ENCODE results near the gene UNC13A.

UNC13A gene

DNA sequence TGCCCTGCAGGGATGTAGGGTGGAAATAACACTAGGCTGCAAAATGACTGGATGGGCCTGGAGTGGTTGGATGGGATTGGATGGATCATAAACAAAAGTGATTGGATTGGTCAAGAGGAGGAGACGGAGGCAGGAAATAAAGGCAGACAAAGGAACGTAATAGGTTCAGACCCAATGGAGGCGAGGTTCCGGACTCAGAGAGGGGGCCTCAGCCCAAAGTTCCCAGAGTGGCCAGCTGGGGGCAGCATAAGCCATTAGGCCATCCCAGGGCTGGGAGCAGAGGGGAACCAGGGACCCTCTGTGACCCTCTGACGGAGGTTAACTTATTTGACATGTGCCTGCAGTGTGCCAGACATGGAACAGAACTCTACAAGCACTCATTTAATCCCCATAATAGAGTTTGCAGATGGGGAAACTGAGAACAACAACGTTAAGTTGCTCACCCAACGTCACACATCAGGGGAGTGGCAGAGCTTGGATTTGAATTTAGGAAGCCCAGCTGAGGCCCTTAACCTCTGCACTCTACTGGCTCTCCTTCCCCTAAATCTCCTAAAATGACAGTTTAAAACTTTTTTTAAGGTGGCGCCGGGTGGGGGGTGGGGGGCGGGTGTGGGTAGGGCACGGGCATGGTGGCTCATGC is 15.8 kb upstream of the UNC13A start:
- DNase-seq, result peak; percentile 14

GRCh38 chr19:17695198-17695597 is 7.0 kb upstream of the UNC13A start:
- DNase-seq, result no peak

DNA sequence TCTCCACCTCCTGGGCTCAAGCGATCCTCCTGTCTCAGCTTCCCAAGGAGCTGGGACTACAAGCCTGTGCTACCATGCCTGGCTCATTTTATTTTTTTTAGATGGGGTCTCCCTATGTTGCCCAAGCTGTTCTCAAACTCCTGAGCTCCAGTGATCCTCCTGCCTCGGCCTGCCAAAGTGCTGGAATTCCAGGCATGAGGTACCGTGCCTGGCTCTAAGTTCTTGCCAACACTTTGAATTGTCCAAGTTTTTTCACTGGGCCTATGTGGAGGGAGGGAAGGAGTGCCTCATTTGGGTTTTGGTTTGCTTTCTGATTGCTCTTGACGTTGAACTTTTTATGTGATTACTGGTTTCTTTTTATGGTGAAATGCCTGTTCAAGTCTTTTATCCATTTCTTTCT is 4.4 kb upstream of the UNC13A start:
- no peak for DNase-seq

DNA sequence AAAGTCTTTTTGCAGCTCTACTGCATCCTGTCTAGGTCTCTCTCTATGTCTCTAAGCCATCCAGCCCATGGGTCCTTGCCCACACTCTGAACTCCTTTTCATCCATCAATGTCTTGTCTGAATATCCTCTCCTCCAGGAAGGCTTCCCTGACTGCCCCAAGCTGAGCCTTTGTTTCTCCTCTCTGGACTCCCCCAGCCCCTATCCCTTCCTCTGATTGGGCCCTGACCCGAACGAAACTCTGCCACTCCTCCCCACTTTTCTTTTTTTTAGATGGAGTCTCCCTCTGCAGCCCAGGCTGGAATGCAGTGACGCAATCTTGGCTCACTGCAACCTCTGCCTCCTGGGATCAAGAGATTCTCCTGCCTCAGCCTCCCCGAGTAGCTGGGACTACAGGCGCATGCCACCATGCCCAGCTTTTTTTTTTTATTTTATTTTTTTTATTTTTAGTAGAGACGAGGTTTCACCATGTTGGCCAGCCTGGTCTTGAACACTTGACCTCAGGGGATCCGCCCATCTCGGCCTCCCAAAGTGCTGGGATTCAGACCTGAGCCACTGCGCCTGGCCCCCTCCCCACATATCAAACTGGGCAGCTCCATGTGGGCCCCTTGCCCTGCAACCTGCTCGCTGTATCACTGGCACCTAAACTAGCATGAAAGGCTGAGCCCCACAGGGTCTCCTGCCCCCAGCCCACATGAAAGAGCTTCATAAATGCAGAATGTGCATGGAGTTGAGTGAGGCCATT is 870 bp upstream of the UNC13A start:
- no peak for DNase-seq

DNA sequence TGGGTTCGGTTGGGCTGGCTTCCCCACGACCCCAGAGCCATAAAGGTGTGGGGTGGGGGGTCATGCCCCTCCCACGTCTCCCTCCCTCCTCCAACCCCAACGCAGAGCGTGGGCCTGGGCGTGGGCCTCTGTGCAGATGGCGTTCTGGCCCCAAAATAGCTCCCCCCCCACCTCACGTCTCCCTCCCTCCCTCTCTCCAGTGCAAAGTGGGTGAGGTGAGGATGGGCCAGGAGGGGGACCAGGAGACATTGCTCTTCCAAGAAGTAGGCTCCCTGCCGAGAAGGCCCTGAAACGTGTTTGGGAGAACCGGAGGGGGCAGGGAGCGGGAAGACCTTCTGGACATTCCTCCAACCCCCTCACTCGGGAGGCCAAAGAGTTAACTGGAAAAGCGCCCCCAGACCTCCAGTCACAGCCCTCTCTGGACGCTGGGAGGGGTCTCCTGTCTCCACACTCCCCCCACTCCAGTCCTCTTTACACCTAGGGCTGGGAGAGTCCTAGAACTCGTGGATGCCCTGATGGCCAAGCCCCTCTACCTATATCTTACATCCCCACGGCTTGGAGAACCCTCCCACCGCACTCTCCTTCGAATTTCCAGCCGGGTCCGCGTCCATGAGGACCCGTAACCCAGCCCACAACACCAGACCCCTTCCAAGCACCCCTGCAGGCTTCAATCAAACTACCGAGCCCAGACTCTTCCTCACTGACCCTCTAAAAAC is 855 bp downstream of the UNC13A start:
- no peak for DNase-seq

GRCh38 chr19:17686592-17687024 is 1.5 kb downstream of the UNC13A start:
- DNase-seq, result no peak

DNA sequence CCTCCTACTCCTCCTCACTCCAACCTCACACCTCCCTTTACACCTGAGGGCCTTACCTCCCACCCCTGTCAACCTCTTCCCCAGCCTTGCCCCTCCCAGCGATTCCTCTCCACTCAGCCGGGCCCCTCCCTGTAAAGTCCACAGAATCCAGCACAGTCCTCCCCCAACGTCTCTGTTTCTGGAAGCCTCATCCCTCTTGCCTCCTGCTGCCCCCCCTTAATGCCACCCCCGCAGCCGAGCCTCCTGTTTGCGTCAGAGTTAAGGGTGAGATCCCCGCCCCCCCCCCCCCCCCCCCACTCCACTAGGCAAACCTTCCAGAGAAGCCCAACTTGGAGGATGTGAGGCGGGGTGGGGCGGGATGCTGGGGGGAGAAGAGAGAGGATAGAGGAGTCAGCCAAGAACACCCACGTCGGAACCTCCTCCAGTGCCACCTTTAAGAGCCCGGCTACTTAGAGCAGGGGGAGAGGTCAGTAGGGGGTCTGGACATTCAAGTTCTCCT is 2.1 kb downstream of the UNC13A start:
- DNase-seq, result no peak

- no peak for DNase-seq
These were observed 2.6 kb downstream of the UNC13A start for GRCh38 chr19:17685451-17686022.

- DNase-seq, result no peak
These were observed 3.9 kb downstream of the UNC13A start for GRCh38 chr19:17684256-17684655.

GRCh38 chr19:17683078-17683477 is 5.1 kb downstream of the UNC13A start:
- DNase-seq, result no peak

GRCh38 chr19:17682273-17682672 is 5.9 kb downstream of the UNC13A start:
- DNase-seq, result no peak

DNA sequence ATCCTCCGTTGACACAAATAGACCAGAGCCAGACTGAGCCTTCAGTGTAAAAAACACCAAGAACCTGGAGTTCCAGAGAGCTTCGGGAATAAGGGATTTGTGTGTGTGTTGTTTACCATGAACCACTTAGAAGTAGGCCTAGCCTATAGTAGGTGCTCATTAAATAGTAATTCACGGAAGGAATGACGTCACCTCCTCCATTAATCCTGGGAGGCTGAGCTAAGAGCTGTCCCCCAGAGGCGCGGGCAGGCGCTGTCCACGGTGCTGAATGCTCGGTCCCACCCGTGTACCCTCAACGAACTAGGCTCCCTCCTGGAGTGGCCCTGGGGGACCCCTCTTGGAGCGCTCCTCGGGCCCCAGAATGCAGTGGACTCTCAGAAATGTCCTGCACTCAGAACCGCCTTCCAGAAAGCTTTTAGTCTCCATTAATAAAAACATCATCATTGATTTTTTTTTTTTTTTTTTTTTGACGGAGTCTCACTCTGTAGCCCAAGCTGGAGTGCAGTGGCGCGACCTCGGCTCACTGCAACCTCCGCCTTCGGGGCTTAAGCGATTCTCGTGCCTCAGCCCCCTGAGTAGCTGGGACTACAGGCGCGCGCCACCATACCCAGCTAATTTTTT is 6.5 kb downstream of the UNC13A start:
- DNase-seq, result no peak

DNA sequence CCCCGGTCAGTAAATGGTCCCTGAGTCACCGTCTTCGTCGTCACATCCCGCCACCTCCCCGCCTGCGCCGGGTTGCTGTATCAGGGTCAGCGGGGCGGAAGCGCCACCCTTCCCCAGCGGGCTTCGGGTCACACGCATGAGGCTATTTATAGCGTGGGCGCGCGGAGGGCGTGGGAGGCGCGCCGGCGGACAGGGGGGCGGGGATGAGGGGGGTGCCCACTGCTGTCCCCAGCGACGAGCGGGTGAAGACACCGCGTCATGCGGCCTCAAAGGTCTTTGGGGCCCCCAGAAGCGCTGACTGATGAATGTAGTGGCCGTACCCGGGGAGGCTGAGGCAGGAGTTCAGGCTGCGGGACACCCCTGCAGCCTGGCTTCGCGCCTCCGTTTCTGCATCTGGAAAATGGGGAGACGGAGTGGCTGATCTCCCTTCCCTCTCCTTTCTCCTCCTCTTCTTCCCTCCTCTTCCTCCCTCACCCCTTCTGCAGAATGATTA is 7.9 kb downstream of the UNC13A start:
- peak; percentile 18 for DNase-seq

DNA sequence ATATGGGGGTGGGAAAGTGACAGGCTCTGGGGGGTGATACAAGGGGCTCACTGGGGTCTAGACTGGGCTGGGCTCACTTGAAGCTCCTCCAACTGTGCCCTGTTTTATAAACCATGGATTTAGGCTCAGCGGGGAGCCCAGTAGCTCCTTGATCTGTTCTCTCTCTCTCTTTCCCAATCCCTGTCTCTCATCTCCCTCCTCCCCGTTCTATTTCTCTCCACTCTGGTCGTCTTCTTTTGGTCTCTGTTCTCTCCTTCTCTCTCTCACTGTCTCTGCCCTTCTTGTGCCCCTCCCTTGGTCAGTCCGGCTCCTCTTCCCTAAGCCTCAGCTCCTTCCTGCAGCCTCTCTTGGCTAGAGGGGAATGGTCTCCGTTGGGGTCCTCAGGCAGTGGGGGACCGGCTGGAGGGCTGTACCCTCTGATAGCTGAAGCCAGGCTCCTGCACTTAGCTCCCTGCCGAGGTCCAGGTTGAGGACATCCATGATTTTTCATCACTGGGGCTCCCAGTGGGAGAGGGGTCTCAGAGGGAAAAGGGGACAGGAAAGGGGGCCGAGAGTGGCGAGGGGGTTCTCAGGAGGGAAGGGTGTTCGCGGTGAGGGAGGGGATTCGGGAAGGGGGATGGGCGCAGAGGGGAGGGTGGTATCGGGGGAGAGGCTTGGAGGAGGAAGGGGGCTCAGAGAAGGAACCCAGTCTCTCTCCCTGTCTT is 8.5 kb downstream of the UNC13A start:
- DNase-seq, result no peak

- no peak for DNase-seq
These were observed 9.3 kb downstream of the UNC13A start for GRCh38 chr19:17678836-17679235.

- no peak for DNase-seq
These were observed 11.2 kb downstream of the UNC13A start for GRCh38 chr19:17677002-17677401.

GRCh38 chr19:17676295-17676694 is 11.9 kb downstream of the UNC13A start:
- no peak for DNase-seq

GRCh38 chr19:17673937-17674799 is 14.0 kb downstream of the UNC13A start:
- no peak for DNase-seq

GRCh38 chr19:17671906-17672305 is 16.2 kb downstream of the UNC13A start:
- DNase-seq, result no peak

DNA sequence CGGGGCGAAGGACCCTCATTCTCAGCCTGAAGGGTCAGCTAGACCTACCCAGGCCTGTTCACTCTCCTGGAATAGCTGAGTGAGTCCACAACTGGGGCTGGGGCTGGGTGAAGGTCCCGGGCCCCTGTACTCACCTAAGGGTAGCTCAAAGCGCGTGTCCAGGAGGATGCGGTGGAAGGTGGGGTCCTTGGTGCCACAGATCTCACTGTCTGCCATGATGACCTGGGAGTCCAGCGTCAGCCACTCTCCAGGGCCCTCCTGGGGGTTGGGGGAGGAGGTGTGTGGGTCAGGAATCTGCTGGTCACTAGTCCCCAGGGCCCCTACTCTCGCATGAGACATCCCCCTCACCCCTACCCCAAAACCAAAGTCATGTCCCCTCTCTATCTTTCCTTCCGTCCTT is 18.7 kb downstream of the UNC13A start:
- no peak for DNase-seq

DNA sequence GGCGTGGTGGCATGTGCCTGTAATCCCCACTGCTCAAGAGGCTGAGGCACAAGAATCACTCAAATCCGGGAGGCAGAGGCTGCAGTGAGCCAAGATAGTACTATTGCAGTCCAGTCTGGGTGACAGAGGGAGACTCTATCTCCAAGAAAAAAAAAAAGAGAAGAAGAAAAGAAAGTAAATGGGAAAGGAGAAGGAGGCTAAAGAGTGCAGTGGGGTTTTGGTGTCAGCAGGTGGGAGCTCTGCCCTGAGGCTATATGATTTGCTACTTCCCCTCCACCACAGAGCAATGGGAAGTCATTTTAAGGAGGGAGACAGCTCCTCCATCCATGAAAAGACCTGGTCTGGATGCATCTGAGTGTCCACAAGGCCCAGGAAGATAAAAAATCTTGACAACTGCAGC is 23.1 kb downstream of the UNC13A start:
- DNase-seq, result no peak

Measured in GDM1 (cell line).